ENCODE measurements around the gene KCNMA1. TPM values are rescaled to one million over a fixed set of nuclear protein-coding genes. Genes with fewer than 3 reads are reported as not detected.

KCNMA1 gene
- total RNA-seq, 2 donors from 2014 or later: 5.9 to 9.3 TPM

- Histone ChIP-seq H3K9me3 (no peaks in the 10 kb centered on the region), H3K4me1 (no peaks in the 10 kb centered on the region), H3K36me3 (replicated peaks in 1 of 2; ENCODE audit: insufficient read depth in 1 of 2, low read depth in 2 of 2) (no peaks in the 10 kb centered on the region), H3K4me3 (no peak overlapping the region), H3K27me3 (no peaks in the 10 kb centered on the region), H3K27ac (no peak overlapping the region)
- DNase-seq: no peak
- 93 to 95% methylated on average over 4 of the region's 4 CpGs for WGBS, 2 donors
- no peak for ATAC-seq
- intact Hi-C loops (cut with DNase I): no loop called here
- TF ChIP-seq POLR2A (IDR thresholded peaks at IDR 0.05): no peak
These were observed 601.3 kb downstream of the KCNMA1 start for GRCh38 chr10:77036276-77036675.

GRCh38 chr10:77034795-77035194 is 602.8 kb downstream of the KCNMA1 start:
- no peak for DNase-seq
- H3K27me3 ChIP-seq: no peaks in the 10 kb centered on the region
- no peak for TF ChIP-seq POLR2A (IDR thresholded peaks at IDR 0.05)
- no peak for TF ChIP-seq CTCF (IDR thresholded peaks at IDR 0.05)
- H3K9me3 ChIP-seq: no peaks in the 10 kb centered on the region
- no peak overlapping the region for H3K27ac ChIP-seq
- no peak for ATAC-seq
- no peak overlapping the region for H3K4me3 ChIP-seq
- no peaks in the 10 kb centered on the region for H3K36me3 ChIP-seq (replicated peaks in 1 of 2; ENCODE audit: insufficient read depth in 1 of 2, low read depth in 2 of 2)
- WGBS, 2 donors: 82 to 84% methylated on average over 4 of the region's 4 CpGs
- H3K4me1 ChIP-seq: no peaks in the 10 kb centered on the region
- intact Hi-C loops (cut with DNase I): no loop called here

GRCh38 chr10:77034240-77034639 is 603.4 kb downstream of the KCNMA1 start:
- Histone ChIP-seq H3K36me3 (replicated peaks in 1 of 2; ENCODE audit: insufficient read depth in 1 of 2, low read depth in 2 of 2) (no peaks in the 10 kb centered on the region), H3K27ac (no peak overlapping the region), H3K9me3 (no peaks in the 10 kb centered on the region), H3K4me3 (no peak overlapping the region), H3K4me1 (no peaks in the 10 kb centered on the region), H3K27me3 (no peaks in the 10 kb centered on the region)
- DNase-seq (no peak), ATAC-seq (no peak)
- intact Hi-C loops (cut with DNase I): no loop called here
- 89 to 90% methylated on average over 4 of the region's 4 CpGs for WGBS, 2 donors
- TF ChIP-seq CTCF (IDR thresholded peaks at IDR 0.05): no peak
- TF ChIP-seq POLR2A (IDR thresholded peaks at IDR 0.05): no peak

GRCh38 chr10:77032188-77032570 is 605.4 kb downstream of the KCNMA1 start:
- H3K9me3 ChIP-seq: no peaks in the 10 kb centered on the region
- no peaks in the 10 kb centered on the region for H3K36me3 ChIP-seq (replicated peaks in 1 of 2; ENCODE audit: insufficient read depth in 1 of 2, low read depth in 2 of 2)
- 57 to 63% methylated on average over 1 of the region's 1 CpG for WGBS, 2 donors
- no peak for DNase-seq
- no peak overlapping the region for H3K4me3 ChIP-seq
- ATAC-seq: no peak
- no peaks in the 10 kb centered on the region for H3K4me1 ChIP-seq
- intact Hi-C loops (cut with DNase I): no loop called here
- H3K27me3 ChIP-seq: no peaks in the 10 kb centered on the region
- TF ChIP-seq POLR2A (IDR thresholded peaks at IDR 0.05) (no peak), CTCF (IDR thresholded peaks at IDR 0.05) (no peak)
- no peak overlapping the region for H3K27ac ChIP-seq

- WGBS, 2 donors: 68 to 70% methylated on average over 1 of the region's 1 CpG
- Histone ChIP-seq H3K27me3 (no peaks in the 10 kb centered on the region), H3K4me1 (no peaks in the 10 kb centered on the region), H3K27ac (no peak overlapping the region), H3K4me3 (no peak overlapping the region), H3K9me3 (no peaks in the 10 kb centered on the region), H3K36me3 (replicated peaks in 1 of 2; ENCODE audit: insufficient read depth in 1 of 2, low read depth in 2 of 2) (no peaks in the 10 kb centered on the region)
- intact Hi-C loops (cut with DNase I): no loop called here
- ATAC-seq (no peak), DNase-seq (no peak)
- TF ChIP-seq POLR2A (IDR thresholded peaks at IDR 0.05) (no peak), CTCF (IDR thresholded peaks at IDR 0.05) (no peak)
These were observed 605.9 kb downstream of the KCNMA1 start for GRCh38 chr10:77031531-77032187.
